ENCODE results near the gene GDF7.
A peak's percentile ranks its signal among the peaks of the same experiment; 100 is the strongest.

Gene GDF7

DNA sequence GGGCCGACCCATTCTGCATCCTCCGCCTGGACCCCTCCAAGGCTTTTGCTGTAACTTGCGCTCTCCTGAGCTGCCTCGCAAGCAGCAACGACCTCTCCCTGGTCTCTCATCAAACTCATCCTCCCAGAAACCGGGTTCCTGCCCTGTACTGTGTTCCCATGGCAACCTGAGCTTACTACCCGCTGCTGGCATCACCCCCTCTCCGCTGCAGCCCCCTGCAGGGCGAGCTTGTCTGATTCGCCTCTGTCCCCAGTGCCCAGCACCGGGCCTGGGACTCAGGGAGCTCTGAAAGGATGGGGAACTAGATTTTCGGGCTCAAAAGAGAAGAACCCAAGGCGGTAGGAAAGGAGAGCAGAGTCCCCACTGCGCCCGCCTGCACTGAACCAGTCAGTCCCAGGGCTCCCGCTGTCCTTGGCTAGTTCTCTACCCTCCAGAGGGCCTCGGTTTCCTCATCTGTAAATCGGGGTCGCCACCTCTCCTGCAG, 16.5 kb upstream of the GDF7 start:
- Histone ChIP-seq H3K9me3 (ENCODE audit: control insufficient read depth in 2 of 2, low read length in 2 of 2) (no peaks in the 10 kb centered on the region), H3K27me3 (ENCODE audit: control insufficient read depth in 2 of 2, insufficient read depth in 2 of 2, low read length in 2 of 2) (no peaks in the 10 kb centered on the region), H3K9ac (ENCODE audit: low read depth in 1 of 2, low read length in 2 of 2) (peak overlapping the region; percentile 96 to 98), H3K36me3 (ENCODE audit: control insufficient read depth in 2 of 2, insufficient read depth in 2 of 2, low read length in 2 of 2) (peaks cover 2 to 4% of the 10 kb centered on the region in 2 donors), H3K4me1 (ENCODE audit: control insufficient read depth in 2 of 2, insufficient read depth in 2 of 2, low read length in 2 of 2) (peaks cover 25 to 28% of the 10 kb centered on the region in 2 donors), H3K4me3 (ENCODE audit: low read length in 2 of 2) (peak overlapping the region; percentile 93 to 98), H3K27ac (ENCODE audit: low read depth in 2 of 2, low read length in 2 of 2) (peak overlapping the region; percentile 80 to 87)

- Histone ChIP-seq H3K9ac (ENCODE audit: low read depth in 1 of 2, low read length in 2 of 2) (peak within 1 kb of the TSS; percentile 96 to 98), H3K9me3 (ENCODE audit: control insufficient read depth in 2 of 2, low read length in 2 of 2) (no peaks in the 10 kb centered on the region), H3K4me1 (ENCODE audit: control insufficient read depth in 2 of 2, insufficient read depth in 2 of 2, low read length in 2 of 2) (peaks cover 25 to 28% of the 10 kb centered on the region in 2 donors), H3K4me3 (ENCODE audit: low read length in 2 of 2) (peak within 1 kb of the TSS; percentile 93 to 98), H3K36me3 (ENCODE audit: control insufficient read depth in 2 of 2, insufficient read depth in 2 of 2, low read length in 2 of 2) (peaks cover 0 to 4% of the 10 kb centered on the region in 2 donors), H3K27ac (ENCODE audit: low read depth in 2 of 2, low read length in 2 of 2) (peak within 1 kb of the TSS; percentile 80 to 87), H3K27me3 (ENCODE audit: control insufficient read depth in 2 of 2, insufficient read depth in 2 of 2, low read length in 2 of 2) (no peaks in the 10 kb centered on the region)
Measured at GRCh38 chr2:20650877-20651730, 15.8 kb upstream of the GDF7 start, which contains the start of gene HS1BP3. TSS of gene HS1BP3 (minus strand) at chr2:20651098. CDS start at chr2:20651063, 35 bp downstream.

DNA sequence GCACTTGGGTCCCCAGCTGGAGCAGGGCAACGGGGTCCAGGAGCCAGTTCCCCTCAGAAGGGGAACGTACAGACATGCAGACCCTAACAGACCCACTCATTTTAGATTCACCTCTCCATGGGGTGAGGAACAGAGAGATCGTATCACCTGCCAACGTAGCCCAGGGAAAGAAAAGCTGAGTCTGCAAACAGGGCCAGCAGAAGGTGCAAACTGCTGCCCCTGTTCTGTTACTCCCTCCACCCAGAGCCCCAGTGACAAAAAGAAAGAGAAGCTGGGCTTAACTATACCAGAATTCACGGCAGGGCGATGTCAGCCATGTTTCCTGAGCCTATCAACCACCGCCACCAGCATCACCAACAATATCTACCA, 15.2 kb upstream of the GDF7 start:
- peak overlapping the region; percentile 94 to 98 for H3K9ac ChIP-seq (ENCODE audit: low read depth in 1 of 2, low read length in 2 of 2)
- no peaks in the 10 kb centered on the region for H3K27me3 ChIP-seq (ENCODE audit: control insufficient read depth in 2 of 2, insufficient read depth in 2 of 2, low read length in 2 of 2)
- H3K4me3 ChIP-seq (ENCODE audit: low read length in 2 of 2) = peak overlapping the region; percentile 83 to 98
- H3K36me3 ChIP-seq (ENCODE audit: control insufficient read depth in 2 of 2, insufficient read depth in 2 of 2, low read length in 2 of 2) = peaks cover 0 to under 1% of the 10 kb centered on the region in 2 donors
- H3K27ac ChIP-seq (ENCODE audit: low read depth in 2 of 2, low read length in 2 of 2) = peak overlapping the region; percentile 79 to 87
- peaks cover 25 to 28% of the 10 kb centered on the region in 2 donors for H3K4me1 ChIP-seq (ENCODE audit: control insufficient read depth in 2 of 2, insufficient read depth in 2 of 2, low read length in 2 of 2)
- H3K9me3 ChIP-seq (ENCODE audit: control insufficient read depth in 2 of 2, low read length in 2 of 2) = no peaks in the 10 kb centered on the region

DNA sequence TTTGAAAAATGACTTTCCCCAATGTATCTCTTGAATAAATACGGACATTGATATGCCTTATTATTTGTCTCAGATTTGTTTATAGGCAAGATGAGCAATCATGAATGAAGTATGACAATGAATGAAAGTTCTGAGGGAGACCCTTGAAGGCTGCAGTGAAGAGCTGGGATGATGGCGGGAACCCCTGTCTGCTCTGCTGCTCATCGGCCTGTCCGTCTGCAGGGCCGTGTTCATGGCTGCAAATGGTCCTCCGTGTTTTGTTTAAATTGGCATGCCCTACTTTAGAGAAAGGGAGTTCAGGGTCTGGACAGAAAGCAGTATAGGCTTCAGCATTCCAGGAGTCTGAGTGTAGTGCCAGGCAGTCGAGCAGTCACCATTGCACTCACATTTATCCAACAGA, 14.8 kb upstream of the GDF7 start:
- peaks cover 25 to 27% of the 10 kb centered on the region in 2 donors for H3K4me1 ChIP-seq (ENCODE audit: control insufficient read depth in 2 of 2, insufficient read depth in 2 of 2, low read length in 2 of 2)
- no peak overlapping the region for H3K27ac ChIP-seq (ENCODE audit: low read depth in 2 of 2, low read length in 2 of 2)
- no peak overlapping the region for H3K9ac ChIP-seq (ENCODE audit: low read depth in 1 of 2, low read length in 2 of 2)
- H3K4me3 ChIP-seq (ENCODE audit: low read length in 2 of 2) = no peak overlapping the region
- H3K27me3 ChIP-seq (ENCODE audit: control insufficient read depth in 2 of 2, insufficient read depth in 2 of 2, low read length in 2 of 2) = no peaks in the 10 kb centered on the region
- no peaks in the 10 kb centered on the region for H3K9me3 ChIP-seq (ENCODE audit: control insufficient read depth in 2 of 2, low read length in 2 of 2)
- H3K36me3 ChIP-seq (ENCODE audit: control insufficient read depth in 2 of 2, insufficient read depth in 2 of 2, low read length in 2 of 2) = no peaks in the 10 kb centered on the region

GRCh38 chr2:20652673-20653575, 14.0 kb upstream of the GDF7 start:
- no peaks in the 10 kb centered on the region for H3K36me3 ChIP-seq (ENCODE audit: control insufficient read depth in 2 of 2, insufficient read depth in 2 of 2, low read length in 2 of 2)
- no peaks in the 10 kb centered on the region for H3K27me3 ChIP-seq (ENCODE audit: control insufficient read depth in 2 of 2, insufficient read depth in 2 of 2, low read length in 2 of 2)
- H3K9me3 ChIP-seq (ENCODE audit: control insufficient read depth in 2 of 2, low read length in 2 of 2) = no peaks in the 10 kb centered on the region
- H3K9ac ChIP-seq (ENCODE audit: low read depth in 1 of 2, low read length in 2 of 2) = no peak overlapping the region
- no peak overlapping the region for H3K27ac ChIP-seq (ENCODE audit: low read depth in 2 of 2, low read length in 2 of 2)
- peaks cover 24 to 25% of the 10 kb centered on the region in 2 donors for H3K4me1 ChIP-seq (ENCODE audit: control insufficient read depth in 2 of 2, insufficient read depth in 2 of 2, low read length in 2 of 2)
- no peak overlapping the region for H3K4me3 ChIP-seq (ENCODE audit: low read length in 2 of 2)

DNA sequence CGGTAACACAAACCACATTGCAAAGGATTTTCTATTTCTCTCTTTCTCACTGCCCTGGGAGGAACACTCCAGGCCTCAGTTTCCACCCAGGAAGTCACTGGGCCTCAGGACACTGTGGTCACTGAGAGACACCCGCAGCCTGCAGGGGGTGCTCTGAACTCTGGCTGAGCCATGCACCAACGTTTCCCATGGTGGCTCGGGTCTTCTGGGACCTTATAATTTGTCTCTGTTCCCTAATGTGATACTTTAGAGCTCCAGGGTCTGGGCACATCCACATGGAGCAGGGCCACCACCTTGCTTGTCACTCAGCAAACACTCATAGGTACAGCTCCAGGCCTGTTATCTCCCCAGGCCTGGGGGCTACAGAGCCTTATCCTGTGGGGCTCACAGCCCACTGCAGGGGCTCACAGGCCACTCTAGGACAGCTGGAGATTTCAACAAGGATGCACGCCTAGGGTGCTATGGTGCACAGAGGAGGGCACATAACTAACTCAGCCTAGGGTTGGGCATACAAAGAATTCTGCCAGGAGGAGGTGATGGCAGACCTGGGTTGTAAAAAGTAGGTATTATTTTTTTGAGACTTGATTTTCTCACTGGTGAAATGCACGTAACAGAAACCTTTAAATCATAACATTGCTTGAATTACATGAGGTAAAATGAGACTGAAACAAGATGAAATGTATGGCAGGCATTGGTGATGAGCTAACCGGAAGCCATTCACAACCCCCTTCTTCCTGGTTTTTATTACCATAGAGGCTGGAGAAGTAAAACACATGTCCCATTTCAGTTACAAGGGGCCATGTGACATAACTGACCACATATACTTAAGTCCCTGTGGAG, 13.0 kb upstream of the GDF7 start:
- no peaks in the 10 kb centered on the region for H3K27me3 ChIP-seq (ENCODE audit: control insufficient read depth in 2 of 2, insufficient read depth in 2 of 2, low read length in 2 of 2)
- H3K9ac ChIP-seq (ENCODE audit: low read depth in 1 of 2, low read length in 2 of 2) = no peak overlapping the region
- H3K9me3 ChIP-seq (ENCODE audit: control insufficient read depth in 2 of 2, low read length in 2 of 2) = no peaks in the 10 kb centered on the region
- no peak overlapping the region for H3K4me3 ChIP-seq (ENCODE audit: low read length in 2 of 2)
- no peaks in the 10 kb centered on the region for H3K36me3 ChIP-seq (ENCODE audit: control insufficient read depth in 2 of 2, insufficient read depth in 2 of 2, low read length in 2 of 2)
- peaks cover 19% of the 10 kb centered on the region in 2 donors for H3K4me1 ChIP-seq (ENCODE audit: control insufficient read depth in 2 of 2, insufficient read depth in 2 of 2, low read length in 2 of 2)
- H3K27ac ChIP-seq (ENCODE audit: low read depth in 2 of 2, low read length in 2 of 2) = no peak overlapping the region

GRCh38 chr2:20654535-20654813, 12.5 kb upstream of the GDF7 start:
- Histone ChIP-seq H3K9ac (ENCODE audit: low read depth in 1 of 2, low read length in 2 of 2) (no peak overlapping the region), H3K4me1 (ENCODE audit: control insufficient read depth in 2 of 2, insufficient read depth in 2 of 2, low read length in 2 of 2) (peaks cover 16 to 18% of the 10 kb centered on the region in 2 donors), H3K9me3 (ENCODE audit: control insufficient read depth in 2 of 2, low read length in 2 of 2) (no peaks in the 10 kb centered on the region), H3K4me3 (ENCODE audit: low read length in 2 of 2) (no peak overlapping the region), H3K27ac (ENCODE audit: low read depth in 2 of 2, low read length in 2 of 2) (no peak overlapping the region), H3K36me3 (ENCODE audit: control insufficient read depth in 2 of 2, insufficient read depth in 2 of 2, low read length in 2 of 2) (no peaks in the 10 kb centered on the region), H3K27me3 (ENCODE audit: control insufficient read depth in 2 of 2, insufficient read depth in 2 of 2, low read length in 2 of 2) (no peaks in the 10 kb centered on the region)

DNA sequence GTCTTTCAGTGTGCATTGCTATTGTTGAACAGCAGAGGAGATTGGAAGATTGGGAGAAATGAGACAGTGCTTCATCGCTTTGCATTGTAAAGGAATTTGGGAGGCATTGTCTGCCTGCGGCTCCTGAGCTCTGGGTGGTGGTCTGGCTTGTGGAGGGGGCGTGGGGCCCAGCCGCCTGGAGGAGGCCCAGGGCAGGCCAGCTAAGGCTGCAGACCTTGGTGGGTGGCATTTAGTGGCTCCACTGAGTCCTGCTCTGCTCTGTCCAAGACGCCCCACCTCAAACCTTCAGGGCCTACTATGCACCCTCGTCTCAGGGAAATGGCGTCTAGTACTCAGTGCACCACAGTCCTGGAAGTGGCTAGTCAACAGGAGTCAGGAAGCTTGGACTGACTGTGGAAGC, 10.4 kb upstream of the GDF7 start:
- Histone ChIP-seq H3K4me1 (ENCODE audit: control insufficient read depth in 2 of 2, insufficient read depth in 2 of 2, low read length in 2 of 2) (peaks cover 2% of the 10 kb centered on the region in 2 donors), H3K9ac (ENCODE audit: low read depth in 1 of 2, low read length in 2 of 2) (no peak overlapping the region), H3K27me3 (ENCODE audit: control insufficient read depth in 2 of 2, insufficient read depth in 2 of 2, low read length in 2 of 2) (peaks cover under 1 to 5% of the 10 kb centered on the region in 2 donors), H3K27ac (ENCODE audit: low read depth in 2 of 2, low read length in 2 of 2) (no peak overlapping the region), H3K4me3 (ENCODE audit: low read length in 2 of 2) (no peak overlapping the region), H3K36me3 (ENCODE audit: control insufficient read depth in 2 of 2, insufficient read depth in 2 of 2, low read length in 2 of 2) (no peaks in the 10 kb centered on the region), H3K9me3 (ENCODE audit: control insufficient read depth in 2 of 2, low read length in 2 of 2) (no peaks in the 10 kb centered on the region)

GRCh38 chr2:20657522-20658235, 9.3 kb upstream of the GDF7 start:
- no peak overlapping the region for H3K4me3 ChIP-seq (ENCODE audit: low read length in 2 of 2)
- H3K36me3 ChIP-seq (ENCODE audit: control insufficient read depth in 2 of 2, insufficient read depth in 2 of 2, low read length in 2 of 2) = no peaks in the 10 kb centered on the region
- no peak overlapping the region for H3K27ac ChIP-seq (ENCODE audit: low read depth in 2 of 2, low read length in 2 of 2)
- H3K27me3 ChIP-seq (ENCODE audit: control insufficient read depth in 2 of 2, insufficient read depth in 2 of 2, low read length in 2 of 2) = peaks cover 10 to 16% of the 10 kb centered on the region in 2 donors
- no peak overlapping the region for H3K9ac ChIP-seq (ENCODE audit: low read depth in 1 of 2, low read length in 2 of 2)
- H3K4me1 ChIP-seq (ENCODE audit: control insufficient read depth in 2 of 2, insufficient read depth in 2 of 2, low read length in 2 of 2) = no peaks in the 10 kb centered on the region
- H3K9me3 ChIP-seq (ENCODE audit: control insufficient read depth in 2 of 2, low read length in 2 of 2) = no peaks in the 10 kb centered on the region

All from mucosa of rectum (tissue), 2 donors.